SK-N-DZ (cell line): ENCODE data around the gene PHGDH.

Experiments used
- DNase-seq: peaks from one replicate; pipeline ENCODE4 v3.0.0-alpha.2; 2015; ENCODE audit warnings: low spot score

The PHGDH gene

DNA sequence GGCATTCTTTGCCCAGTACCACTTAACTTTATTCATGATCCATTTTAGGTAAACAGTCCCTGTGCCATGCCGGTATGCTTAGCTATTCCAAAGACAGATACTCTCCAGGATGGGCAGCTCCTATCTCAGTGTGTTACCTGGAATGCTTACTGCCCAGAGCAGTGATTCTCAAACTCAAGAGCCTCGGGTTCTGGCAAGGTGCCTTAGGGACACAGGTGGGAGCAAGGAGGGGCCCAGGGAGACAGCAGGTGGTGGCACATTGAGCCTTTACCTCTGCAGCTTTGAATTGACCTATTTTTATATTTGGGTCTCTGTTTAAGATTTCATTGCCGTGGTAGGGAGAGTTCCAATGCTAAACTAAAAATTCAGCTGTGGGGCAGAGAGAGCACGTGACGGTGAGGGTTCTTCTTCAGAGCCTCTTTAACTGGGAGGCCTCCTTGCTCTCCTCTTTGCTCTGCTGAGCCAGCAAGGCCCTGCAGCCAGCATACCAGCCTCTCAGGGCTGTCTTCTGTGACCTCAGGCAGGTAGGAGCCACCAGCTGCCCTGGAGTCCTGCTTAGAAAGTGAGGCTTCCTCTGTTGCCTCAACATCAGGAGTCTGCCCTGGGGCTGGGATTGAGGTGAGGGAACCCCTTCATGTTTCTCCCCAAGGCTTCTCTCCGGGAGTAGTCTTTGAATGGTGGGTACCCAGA, 20.2 kb downstream of the PHGDH start:
- no peak for DNase-seq

DNA sequence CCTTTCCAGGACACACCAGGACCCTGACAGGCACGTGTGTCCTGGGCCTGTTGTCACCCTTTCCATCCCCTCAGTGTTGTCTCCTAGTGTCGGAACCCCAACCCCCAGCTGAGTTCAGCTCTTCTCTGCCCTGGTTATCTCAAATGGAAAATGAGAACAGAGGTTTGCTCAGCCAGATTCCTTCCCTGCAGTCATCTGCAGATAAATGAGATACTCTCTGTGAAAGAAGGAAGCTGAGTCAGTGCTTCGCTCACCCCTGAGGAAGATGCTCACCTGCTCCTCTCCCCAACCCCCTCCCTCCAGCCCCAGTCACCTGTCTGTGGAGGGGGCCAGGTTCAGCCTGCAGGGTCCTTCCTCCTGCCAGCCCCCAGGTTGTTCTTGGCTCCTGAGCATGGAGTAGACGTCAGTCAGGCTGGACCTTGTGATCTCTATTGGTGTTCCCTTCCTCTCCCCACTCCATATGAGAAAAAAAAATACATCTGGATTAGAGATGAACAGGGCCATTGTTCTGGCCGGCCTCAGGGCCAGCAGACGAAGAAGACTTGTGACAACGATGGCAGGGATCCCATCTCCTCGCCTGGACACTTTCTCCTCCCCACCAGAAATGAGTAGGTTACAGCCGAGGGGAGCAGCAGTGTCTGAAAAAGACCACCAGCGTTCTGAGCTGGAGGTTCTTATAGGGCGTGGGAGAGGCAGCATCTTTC, 20.9 kb downstream of the PHGDH start:
- DNase-seq, result no peak

DNA sequence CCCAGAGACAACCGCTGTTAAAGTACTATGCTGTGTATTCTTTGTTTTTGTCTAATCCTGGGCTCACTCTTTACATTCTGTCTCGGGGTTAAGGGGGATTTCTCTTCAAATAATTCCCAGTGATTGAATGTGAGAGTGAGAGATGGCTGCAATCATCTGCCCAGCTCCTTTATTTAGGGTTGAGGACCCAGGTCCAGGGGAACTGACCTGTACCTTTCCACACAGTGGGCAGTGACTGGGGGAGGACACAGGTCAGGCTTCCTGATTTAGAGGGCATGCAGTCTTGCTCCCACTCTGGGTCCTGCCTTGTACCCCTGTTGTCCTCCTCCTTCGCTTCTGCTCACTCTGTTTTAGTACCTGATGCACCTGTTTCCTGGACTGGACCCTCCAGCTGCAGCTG, 22.0 kb downstream of the PHGDH start:
- no peak for DNase-seq

DNA sequence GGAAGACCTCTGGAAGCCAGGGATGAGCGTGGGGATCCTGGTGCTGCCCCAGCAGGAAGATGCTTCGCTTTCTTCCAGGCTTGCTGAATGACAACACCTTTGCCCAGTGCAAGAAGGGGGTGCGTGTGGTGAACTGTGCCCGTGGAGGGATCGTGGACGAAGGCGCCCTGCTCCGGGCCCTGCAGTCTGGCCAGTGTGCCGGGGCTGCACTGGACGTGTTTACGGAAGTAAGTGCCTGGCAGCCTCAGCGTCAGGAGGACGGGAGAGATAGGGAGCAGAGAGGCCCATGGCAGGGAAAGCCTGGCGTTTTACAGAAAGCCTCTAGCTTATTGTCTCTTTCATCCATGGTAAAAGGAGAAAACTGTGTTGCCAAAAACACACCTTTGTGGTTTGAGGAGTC, 23.5 kb downstream of the PHGDH start:
- no peak for DNase-seq

DNA sequence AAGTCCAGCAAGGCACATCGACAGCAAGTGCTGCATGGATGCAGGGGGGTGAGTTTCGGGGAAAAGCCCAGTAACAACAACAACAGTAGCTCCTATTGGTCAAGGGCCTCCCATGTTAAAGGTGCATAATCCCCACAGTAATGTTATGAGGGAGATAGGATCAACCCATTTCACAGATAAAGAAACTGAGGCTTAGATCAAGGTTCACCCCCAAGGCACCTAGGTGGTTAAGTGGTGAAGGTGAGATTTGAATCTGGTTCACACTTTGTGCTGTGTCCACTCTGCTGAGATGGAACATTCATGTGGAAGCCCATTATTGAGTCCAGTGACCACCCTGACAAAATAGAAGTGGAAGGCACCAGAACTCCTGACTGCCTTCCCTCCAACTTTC, 24.9 kb downstream of the PHGDH start:
- DNase-seq, result no peak

DNA sequence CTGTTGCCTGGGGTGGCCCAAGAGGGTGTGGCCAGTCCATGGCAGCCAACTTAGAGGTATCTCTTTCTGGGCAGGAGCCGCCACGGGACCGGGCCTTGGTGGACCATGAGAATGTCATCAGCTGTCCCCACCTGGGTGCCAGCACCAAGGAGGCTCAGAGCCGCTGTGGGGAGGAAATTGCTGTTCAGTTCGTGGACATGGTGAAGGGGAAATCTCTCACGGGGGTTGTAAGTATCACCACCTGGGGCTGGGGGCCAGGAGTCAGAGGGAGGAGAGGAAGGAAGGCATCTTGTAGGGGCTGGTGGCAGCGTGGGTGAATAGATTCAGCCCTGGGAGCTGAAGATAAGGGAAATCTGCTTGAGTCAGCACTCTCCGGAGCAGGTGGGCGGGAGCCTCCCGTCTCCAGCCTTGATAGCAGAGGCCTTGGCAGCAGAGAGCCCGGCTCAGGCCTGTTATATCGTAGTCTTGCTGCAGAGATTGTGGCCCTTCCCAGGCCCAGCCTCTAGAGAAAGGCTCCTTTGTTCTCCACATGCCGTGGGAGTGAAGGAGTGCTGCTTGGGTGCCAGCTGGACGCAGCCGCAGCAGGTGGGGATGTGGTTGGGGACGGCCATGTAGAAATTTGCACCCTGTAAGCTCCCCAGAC, 25.4 kb downstream of the PHGDH start:
- DNase-seq, result no peak

DNA sequence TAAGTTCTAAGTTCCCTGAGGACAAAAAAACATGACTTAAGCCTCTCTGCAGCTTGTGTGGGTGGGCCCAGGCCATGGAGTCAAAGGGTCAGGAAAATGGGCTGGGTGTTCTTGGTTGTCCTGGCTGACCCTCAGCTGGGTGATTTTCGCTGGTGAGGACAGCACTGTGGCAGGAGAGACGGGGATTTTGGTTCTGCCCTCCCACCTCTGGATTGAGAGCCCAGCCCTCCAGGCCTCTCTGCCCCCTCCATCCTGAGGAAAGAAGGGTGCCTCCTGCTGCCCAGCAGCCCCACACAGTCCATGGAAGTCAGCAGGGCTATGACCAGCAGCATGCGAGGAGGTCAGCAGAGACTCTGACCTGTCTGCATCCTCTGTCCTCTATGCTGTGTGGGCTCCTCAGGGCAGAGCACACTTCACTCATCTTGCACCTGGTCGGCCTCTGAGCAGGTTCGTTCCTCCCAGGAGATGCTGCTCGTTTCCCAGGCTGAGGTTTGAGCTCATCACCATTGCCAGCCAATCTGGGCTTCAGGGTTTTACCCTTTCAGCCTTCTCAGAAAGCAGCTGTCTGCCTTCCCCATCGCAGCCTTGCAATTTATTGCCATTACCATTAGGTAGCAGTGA, 26.5 kb downstream of the PHGDH start:
- DNase-seq, result no peak

DNA sequence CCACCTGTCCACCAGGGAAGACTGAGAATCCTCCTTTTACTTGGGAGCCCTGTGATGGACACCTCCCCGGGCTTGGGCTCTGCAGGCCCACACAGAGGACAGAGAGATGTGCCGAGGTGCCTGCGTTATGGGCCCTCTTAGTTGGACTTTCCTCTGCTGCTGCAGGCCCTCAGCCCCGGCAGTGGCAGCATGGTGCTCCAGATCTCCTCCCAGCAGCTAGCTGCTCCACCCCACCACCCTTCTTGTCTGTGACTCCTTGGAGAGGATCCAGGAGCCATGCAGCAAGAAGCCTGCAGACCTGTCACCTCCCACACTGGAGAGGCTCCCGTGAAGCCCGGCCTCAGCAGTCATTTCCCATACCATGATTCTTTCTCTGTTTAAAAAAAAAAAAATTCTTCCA, 27.4 kb downstream of the PHGDH start:
- no peak for DNase-seq

DNA sequence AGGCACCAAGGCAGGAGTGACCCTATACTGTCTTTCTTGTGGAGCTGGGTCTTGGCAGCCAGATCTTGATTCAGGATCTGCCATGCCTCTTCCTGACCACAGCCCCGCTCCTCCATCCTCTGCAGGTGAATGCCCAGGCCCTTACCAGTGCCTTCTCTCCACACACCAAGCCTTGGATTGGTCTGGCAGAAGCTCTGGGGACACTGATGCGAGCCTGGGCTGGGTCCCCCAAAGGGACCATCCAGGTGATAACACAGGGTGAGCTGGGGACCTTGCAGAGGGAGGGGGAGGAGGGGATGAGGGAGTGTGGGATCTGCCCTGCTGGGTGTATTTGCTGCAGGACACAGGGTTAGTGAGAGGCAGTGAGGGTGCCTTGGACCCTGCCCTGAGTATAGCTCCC, 28.5 kb downstream of the PHGDH start:
- no peak for DNase-seq

DNA sequence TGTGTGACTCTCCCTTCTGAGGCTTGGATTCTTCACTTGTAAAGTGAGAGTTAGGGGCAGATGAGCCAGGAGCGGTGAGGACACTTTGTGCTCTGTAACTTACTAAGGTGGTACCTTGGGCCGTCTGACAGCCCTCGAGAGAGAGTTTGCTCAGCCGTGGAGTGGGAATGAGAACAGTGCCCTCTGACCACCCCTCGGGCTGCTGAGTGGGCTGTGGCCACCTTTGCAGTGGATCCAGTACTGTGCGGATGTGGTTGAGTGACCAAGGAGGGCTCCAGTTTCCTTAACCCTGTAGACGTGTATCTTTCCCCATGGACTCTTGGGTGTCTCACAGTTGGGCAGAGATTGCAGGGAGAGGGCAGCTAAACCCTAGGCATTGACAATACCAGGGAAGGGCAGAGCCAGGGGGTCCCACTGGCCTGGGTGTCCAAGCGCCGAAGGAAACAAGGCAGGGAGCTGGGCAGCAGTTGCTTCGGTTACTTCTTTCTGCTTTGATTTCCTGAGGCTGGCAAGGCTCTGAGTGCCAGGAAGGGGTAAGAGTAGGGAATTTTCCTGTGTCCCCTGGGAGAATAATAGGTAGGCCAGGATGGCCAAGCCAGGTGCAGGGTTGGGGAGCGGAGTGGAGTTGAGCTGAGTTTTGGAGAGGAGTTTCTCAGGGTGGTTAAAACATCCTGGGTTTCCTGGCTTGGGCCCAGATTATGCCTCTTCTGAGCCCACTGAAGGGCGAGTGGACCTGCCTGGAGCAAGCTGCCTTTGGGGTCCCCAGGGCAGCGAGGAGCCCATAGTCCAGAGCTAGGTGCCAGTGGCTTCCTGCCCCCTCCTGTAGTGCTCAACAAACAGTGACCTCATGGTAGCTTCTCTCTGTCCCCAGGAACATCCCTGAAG, 29.4 kb downstream of the PHGDH start:
- DNase-seq, result no peak

DNA sequence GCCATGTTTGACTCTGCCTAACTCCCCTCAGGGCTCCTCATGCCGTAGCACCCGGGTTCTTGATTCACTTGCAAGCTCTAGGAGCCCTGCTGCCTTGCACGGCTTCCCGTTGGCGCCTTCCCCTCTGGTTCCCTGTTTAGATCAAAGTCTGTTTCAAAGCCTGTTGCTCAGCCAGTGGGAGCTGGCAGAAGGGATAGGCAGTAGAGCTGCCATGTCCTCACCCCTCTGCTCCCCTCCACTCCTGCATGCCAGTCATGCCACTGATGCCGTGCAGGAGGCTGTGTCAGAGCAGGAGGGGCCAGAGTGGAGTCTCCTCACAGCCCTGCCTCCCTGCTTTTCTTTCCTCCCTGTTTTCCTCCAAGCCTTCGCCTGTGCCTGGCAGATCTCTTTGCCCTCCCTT, 30.5 kb downstream of the PHGDH start:
- DNase-seq, result no peak

DNA sequence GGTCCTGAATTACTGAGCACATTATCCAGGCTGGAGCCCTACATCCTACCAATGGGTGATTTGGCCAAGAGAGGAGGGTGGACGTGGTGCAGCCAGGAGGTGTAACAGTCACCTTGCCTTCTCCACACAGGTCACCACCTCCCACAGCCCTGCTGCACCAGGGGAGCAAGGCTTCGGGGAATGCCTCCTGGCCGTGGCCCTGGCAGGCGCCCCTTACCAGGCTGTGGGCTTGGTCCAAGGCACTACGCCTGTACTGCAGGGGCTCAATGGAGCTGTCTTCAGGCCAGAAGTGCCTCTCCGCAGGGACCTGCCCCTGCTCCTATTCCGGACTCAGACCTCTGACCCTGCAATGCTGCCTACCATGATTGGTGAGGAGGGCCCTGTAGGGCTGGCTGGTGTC, 30.9 kb downstream of the PHGDH start:
- no peak for DNase-seq

DNA sequence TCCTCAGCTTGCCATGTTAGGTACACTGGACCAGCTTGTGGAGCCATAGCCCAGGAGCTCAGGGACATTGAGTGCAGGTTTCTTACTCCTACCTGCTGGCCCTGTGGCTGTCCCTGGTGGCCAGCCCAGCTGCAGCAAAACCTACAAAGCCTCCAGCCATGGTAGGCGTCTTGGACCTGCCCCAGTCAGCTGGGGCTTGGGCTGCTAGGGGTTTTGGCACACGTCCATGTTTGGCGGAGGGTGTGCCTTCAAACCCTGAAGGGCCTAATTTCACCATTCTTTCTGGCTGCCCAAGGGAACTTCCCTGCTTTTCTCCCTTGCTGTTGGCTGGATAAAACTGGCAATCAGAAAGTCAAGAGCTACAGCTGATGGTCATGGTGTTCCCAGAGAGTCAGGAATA, 31.6 kb downstream of the PHGDH start:
- DNase-seq, result no peak

DNA sequence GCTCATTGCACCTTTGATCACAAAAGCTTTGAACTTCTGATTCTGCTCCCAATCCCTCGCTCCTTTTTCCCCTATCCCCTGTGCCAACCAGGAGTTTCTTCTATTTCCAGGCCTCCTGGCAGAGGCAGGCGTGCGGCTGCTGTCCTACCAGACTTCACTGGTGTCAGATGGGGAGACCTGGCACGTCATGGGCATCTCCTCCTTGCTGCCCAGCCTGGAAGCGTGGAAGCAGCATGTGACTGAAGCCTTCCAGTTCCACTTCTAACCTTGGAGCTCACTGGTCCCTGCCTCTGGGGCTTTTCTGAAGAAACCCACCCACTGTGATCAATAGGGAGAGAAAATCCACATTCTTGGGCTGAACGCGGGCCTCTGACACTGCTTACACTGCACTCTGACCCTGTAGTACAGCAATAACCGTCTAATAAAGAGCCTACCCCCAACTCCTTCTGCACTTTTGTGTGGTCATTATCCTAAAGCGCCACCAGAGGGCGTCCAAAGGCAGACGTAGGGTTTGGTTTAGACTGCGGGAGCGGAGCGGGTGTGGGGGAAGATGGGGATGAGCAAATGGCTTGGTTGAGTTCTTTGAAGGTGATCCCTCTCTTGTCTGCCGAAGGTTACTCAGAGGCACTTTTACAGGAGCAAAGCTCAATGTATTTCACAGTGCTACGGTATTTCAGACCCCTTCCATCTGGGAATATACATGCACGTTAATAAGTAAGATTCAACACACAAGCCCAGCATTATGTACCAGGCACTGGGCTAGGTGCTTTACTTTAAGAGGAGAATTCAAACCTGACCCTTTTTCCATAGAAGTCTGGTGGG, 32.3 kb downstream of the PHGDH start:
- DNase-seq, result peak; percentile 64

DNA sequence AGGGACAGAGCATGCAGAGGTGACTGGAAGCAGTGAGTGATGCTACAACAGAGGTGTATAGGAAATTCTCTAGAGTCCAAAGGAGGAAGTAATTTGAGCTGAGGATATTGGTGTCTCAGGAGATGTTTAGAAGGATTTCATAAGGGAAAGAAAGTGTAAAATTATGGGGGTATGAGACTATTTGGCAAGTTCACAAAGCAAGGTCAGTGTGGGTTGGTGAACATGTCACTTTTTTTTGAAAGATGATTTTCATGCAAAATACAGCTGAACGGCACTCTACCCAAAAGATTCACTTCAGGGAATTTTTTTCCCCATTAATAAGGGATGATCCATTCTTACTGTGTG, 32.8 kb downstream of the PHGDH start:
- no peak for DNase-seq

DNA sequence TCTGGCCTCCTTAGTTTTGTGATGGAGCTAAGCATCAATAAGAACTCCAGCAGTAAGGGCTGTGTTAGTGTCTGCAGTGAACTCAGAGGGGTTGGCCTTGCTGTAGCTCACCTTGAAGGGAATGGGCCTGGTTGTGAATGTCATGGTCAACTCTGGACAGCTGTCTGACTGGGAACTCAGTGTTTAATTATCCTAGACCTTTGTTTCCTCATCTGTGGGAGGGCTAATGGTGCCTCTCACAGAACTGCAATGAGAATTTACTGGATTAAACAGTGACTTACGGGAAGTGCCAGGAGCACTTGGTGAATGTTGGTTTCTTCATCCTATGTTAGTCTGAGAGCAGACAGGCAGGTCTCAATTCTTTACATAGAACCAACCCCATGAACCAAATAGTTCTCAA, 33.3 kb downstream of the PHGDH start:
- no peak for DNase-seq

DNA sequence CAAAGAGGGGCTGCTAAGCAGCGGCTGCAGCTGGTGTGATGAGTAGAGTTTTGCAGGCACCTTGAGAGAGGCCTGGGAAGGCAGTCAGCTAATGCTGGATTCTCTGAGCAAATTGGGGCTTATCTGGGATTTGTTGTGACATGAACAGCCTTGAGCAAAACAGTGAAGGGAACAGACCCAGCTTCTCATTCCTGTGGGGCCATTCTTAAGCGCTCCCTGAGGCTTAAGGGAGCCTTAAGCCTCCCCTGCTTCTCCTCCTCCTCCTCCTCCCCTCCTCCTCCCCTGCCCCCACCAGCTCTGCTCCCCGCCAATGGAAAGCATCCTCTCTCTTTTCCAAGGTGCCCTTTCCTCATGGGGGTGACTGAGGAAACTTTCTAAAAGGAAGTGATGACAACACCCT, 35.7 kb downstream of the PHGDH start:
- no peak for DNase-seq

DNA sequence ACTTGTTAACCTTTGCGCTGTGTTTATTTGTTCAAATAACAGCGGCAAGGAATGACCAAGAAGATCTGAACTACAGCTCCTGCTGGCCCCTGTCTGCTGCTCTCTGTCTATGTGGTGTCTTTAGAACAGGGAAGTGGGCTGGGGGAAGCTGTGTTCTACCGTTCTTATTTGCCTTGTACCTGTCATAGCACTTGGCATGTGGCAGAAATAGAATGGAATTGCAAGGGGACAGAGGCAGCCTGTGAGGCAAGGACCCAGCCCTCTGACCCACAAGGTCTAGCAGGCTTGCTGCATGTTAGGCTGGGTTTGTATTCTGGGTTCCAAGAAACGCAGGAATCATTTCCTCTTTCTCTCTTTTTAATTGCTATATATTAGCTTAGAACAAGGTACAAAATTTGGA, 36.3 kb downstream of the PHGDH start:
- DNase-seq, result no peak

DNA sequence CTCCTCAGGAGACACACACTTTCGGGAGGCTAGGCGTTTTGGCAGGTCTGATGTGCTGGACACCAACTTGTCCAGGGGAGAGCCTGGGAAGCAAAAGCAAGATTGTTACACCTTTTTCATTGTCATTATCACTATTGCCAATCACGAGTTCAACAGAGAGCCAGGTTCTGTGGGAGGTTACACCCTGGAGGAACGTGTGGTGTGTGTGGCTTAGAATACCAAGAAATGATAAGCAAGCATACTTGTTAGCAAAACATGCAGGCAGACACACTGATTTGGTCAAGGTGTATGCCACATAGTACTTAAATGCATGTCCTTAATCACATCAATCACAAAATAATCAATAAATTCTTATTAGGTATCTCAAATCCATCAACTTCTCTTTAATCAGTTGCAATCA, 40.9 kb downstream of the PHGDH start:
- no peak for DNase-seq

DNA sequence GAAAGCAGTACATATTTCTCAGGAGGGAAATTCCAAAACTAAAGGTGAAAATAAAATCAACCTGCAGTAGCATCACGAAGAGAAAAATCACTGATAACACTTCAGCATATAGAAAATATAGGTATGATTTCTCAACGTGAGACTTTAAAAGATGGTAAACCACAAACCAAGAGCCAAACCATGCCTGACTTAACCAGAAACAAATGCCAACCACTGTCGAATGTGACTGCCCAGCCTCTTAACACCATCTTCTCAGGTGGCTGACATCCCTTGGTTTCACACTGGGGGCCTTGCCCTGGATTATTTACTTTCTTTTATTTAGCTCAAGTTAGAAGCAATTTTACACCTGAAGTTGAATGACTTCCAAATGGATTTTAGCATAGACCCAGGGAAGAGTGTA, 46.9 kb downstream of the PHGDH start:
- DNase-seq, result no peak

DNA sequence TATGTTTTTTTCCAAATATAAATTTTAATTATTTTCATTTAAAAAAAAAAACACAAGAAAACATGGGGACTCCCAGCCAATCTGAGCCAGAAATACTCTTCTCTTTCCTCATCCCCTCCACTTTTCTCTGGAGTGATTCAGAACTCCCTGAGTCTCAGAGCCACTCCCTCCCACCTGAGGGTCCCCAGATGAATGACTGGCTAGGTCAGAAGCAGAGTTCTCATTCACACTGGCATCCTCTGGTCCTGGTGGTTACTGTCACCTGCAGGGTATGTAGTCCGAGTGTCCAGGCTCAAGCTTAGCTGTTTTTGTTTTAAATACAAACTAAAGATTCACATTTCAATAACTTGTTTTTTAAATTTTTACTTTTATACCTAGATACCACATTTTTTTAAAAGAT, 50.7 kb downstream of the PHGDH start:
- DNase-seq, result no peak
